Progenitor cell of endocrine pancreas (in vitro differentiated cells): ENCODE data around the gene SNTG2. TPM values are rescaled to one million over a fixed set of nuclear protein-coding genes. Genes with fewer than 3 reads are reported as not detected.

ENCODE experiments used
- DNase-seq: peaks from one replicate; pipeline ENCODE4 v3.0.0; 2021; ENCODE audit warnings: low spot score; ENCODE audit not compliant: unreplicated experiment
- H3K27ac Mint-ChIP-seq: 2 replicates; pipeline ENCODE4 v1.8.0; 2021; ENCODE audit warnings: mild to moderate bottlenecking, moderate library complexity, mixed read lengths
- H3K27me3 Mint-ChIP-seq: 2 replicates; pipeline ENCODE4 v1.8.0; 2021; ENCODE audit warnings: mixed read lengths
- H3K36me3 Mint-ChIP-seq: 2 replicates; pipeline ENCODE4 v1.8.0; 2022; ENCODE audit warnings: mixed read lengths; ENCODE audit not compliant: insufficient read depth
- H3K4me1 Mint-ChIP-seq: 2 replicates; pipeline ENCODE4 v1.8.0; 2021; ENCODE audit warnings: low read depth, mixed read lengths
- H3K4me3 Mint-ChIP-seq: 2 replicates; pipeline ENCODE4 v1.8.0; 2021; ENCODE audit warnings: low read depth, mild to moderate bottlenecking, moderate library complexity, mixed read lengths
- H3K9me3 Mint-ChIP-seq: 2 replicates; pipeline ENCODE4 v1.8.0; 2021; ENCODE audit warnings: low read depth, mixed read lengths
- total RNA-seq: library from RNA; stranded (reverse); gene quantifications from 2 replicates; pipeline ENCODE4 v1.2.1, GENCODE V29; 2021
- TF ChIP-seq, protein P1 (sequence below): fragments of 200-600 bp; sonication (generic); IDR thresholded peaks from one replicate; pipeline ENCODE4 v1.5.0; 2021; ENCODE audit warnings: antibody characterized with exemption, mild to moderate bottlenecking; ENCODE audit not compliant: unreplicated experiment

The SNTG2 gene
- total RNA-seq, 1 donor from 2014 or later, result 0.50 TPM

GRCh38 chr2:1115843-1116539 lies 165.3 kb downstream of the SNTG2 start:
- peaks cover 8% of the 10 kb centered on the region for H3K36me3 Mint-ChIP-seq

GRCh38 chr2:1117569-1117968 lies 166.9 kb downstream of the SNTG2 start:
- Mint-ChIP-seq H3K9me3 (peaks cover 31% of the 10 kb centered on the region), H3K27ac (no peak overlapping the region), H3K4me3 (no peak overlapping the region), H3K4me1 (no peaks in the 10 kb centered on the region), H3K36me3 (peaks cover 5% of the 10 kb centered on the region), H3K27me3 (no peaks in the 10 kb centered on the region)
- DNase-seq, result no peak
- TF ChIP-seq, protein P1, sequence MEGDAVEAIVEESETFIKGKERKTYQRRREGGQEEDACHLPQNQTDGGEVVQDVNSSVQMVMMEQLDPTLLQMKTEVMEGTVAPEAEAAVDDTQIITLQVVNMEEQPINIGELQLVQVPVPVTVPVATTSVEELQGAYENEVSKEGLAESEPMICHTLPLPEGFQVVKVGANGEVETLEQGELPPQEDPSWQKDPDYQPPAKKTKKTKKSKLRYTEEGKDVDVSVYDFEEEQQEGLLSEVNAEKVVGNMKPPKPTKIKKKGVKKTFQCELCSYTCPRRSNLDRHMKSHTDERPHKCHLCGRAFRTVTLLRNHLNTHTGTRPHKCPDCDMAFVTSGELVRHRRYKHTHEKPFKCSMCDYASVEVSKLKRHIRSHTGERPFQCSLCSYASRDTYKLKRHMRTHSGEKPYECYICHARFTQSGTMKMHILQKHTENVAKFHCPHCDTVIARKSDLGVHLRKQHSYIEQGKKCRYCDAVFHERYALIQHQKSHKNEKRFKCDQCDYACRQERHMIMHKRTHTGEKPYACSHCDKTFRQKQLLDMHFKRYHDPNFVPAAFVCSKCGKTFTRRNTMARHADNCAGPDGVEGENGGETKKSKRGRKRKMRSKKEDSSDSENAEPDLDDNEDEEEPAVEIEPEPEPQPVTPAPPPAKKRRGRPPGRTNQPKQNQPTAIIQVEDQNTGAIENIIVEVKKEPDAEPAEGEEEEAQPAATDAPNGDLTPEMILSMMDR, result no peak

More at GRCh38 chr2:1115843-1116539, 165.3 kb downstream of the SNTG2 start:
- DNase-seq, result no peak
- peaks cover 45% of the 10 kb centered on the region for H3K9me3 Mint-ChIP-seq
- TF ChIP-seq, protein P1, result no peak
- no peaks in the 10 kb centered on the region for H3K27me3 Mint-ChIP-seq
- no peak overlapping the region for H3K4me3 Mint-ChIP-seq
- H3K4me1 Mint-ChIP-seq, result no peaks in the 10 kb centered on the region
- H3K27ac Mint-ChIP-seq, result no peak overlapping the region

- TF ChIP-seq, protein P1, result no peak
- Mint-ChIP-seq H3K4me3 (no peak overlapping the region), H3K36me3 (no peaks in the 10 kb centered on the region), H3K4me1 (no peaks in the 10 kb centered on the region), H3K9me3 (peaks cover 4% of the 10 kb centered on the region), H3K27me3 (no peaks in the 10 kb centered on the region), H3K27ac (no peak overlapping the region)
- no peak for DNase-seq
Measured at GRCh38 chr2:1125217-1125616, 174.6 kb downstream of the SNTG2 start.

DNA sequence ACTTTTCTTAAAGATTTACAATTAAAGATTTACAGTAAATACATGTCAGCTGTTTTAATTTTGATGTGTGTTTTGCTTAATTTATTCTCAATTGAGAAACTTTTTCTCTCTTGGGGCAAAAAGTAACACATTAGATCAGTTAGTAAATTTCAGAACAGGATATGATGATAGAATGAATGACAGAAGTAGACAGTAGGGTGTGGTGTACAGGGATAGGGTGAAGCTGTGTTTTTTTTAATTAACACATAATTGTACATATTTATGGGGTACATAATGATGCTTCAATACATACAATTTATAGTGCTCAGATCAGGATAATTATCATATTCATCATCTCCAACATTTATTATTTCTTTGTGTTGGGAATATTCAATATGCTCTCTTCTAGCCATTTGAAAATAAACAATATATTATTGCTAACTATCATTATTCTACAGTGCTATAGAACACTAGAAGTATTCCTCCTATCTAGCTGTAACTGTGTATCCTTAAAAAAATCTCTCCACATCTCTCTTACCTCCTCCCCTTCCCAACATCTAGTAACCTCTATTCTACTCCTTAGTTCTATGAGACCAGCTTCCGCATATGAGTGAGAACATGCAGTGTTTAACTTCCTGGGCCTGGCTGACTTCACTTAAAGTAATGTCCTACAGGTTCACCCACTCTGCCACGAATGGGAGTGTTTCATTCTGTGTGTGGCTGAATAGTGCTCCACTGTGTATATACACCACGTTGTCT lies 175.2 kb downstream of the SNTG2 start:
- Mint-ChIP-seq H3K27ac (no peak overlapping the region), H3K4me1 (no peaks in the 10 kb centered on the region), H3K9me3 (peaks cover 4% of the 10 kb centered on the region), H3K4me3 (no peak overlapping the region), H3K36me3 (no peaks in the 10 kb centered on the region), H3K27me3 (no peaks in the 10 kb centered on the region)
- DNase-seq, result no peak
- TF ChIP-seq, protein P1, result no peak

DNA sequence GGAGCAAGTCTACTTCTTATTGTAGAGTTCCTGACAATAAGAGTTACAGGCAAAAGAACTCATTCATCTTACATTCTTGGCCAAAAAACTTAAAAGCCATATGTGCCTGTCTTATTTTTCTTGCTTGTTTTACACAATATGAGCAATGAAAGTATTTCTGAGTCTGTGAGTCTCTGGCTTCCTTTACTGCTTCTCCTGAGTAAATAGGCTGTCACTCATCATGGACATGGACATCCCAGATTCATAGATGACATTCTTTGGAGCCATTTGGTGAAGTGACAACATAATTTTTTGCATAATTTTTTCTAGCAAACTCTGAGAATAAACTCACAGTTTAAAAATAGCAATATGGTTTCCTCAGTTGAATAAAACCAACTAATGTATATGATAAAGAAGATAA lies 179.3 kb downstream of the SNTG2 start:
- TF ChIP-seq, protein P1, result no peak
- no peaks in the 10 kb centered on the region for H3K36me3 Mint-ChIP-seq
- H3K4me1 Mint-ChIP-seq, result no peaks in the 10 kb centered on the region

More for the DNA sequence above, 179.3 kb downstream of the SNTG2 start:
- Mint-ChIP-seq H3K27ac (no peak overlapping the region), H3K9me3 (peaks cover 8% of the 10 kb centered on the region), H3K4me3 (no peak overlapping the region), H3K27me3 (peaks cover 4% of the 10 kb centered on the region)
- DNase-seq, result no peak
